Stimulated activated naive CD8-positive, alpha-beta T cell treated with anti-CD3 and anti-CD28 coated beads, Interleukin-15, amount 100 ng/mL, for 72 hours (primary cell): Measurements from ENCODE around the gene IRX5.

Source experiments
- ATAC-seq: fragments of 150-1000 bp; cut with Tn5 transposase; 2 replicates; pipeline ENCODE4 v1.10.0; 2021; ENCODE audit warnings: mild to moderate bottlenecking, moderate library complexity
- DNase-seq, 2 donors: peaks; one replicate each; pipeline ENCODE4 v3.0.0; 2021 to 2022
- H3K27ac Mint-ChIP-seq, 2 donors: one replicate each; pipeline ENCODE4 v1.8.0; 2022; ENCODE audit warnings: mild to moderate bottlenecking in 2 of 2, mixed read lengths in 2 of 2, moderate library complexity in 2 of 2
- H3K27me3 Mint-ChIP-seq: one replicate; pipeline ENCODE4 v1.8.0; 2022; ENCODE audit warnings: mixed read lengths
- H3K4me1 Mint-ChIP-seq: one replicate; pipeline ENCODE4 v1.8.0; 2022; ENCODE audit warnings: mild to moderate bottlenecking, mixed read lengths
- H3K4me3 Mint-ChIP-seq, 2 donors: one replicate each; pipeline ENCODE4 v1.8.0; 2022; ENCODE audit warnings: mild to moderate bottlenecking in 2 of 2, mixed read lengths in 2 of 2, moderate library complexity in 1 of 2
- H3K9me3 Mint-ChIP-seq, 2 donors: one replicate each; pipeline ENCODE4 v1.8.0; 2022; ENCODE audit warnings: mixed read lengths in 2 of 2

IRX5 gene

DNA sequence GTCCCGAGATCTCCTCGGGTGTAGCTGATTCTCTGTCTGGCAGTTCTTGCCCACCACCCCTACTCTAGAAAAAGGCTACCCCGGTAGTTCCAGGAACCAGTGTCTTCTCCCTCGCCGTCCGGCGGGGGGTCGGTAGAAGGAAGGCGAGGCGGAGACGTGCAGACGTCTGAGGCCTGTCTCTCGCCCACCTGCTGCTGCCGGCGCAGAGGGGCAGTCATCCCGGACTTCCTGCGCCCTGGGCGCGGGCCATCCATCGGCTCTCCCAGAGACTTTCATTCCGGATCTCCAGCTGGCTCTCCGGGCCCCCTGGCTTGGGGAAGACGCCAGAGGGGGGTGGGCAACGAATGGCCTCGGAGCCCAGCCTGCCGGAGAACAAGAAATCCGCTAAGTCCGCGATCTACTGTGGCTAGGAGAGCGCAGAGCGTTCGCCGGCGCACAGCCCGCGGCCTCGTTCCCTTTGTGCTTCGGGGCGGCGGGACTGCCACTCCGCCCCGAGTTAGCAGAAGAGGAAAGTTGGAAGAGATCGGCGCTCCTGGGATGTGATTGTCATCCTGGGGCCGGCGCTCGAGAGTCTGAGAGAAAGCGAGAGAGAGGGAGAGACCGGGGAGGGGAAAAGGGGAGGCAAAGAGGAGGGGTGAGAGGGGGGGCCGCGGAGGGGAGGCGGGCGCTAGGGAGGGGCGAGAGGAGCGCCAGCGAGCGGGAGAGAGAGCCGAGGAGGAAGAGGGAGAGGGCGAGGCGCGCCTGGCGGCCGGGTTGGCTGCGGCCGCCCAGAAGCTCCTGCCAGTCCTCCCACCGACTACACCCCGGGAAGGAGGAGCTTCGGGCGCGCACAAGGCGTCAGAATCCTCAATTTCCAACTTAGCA lies at the start of gene IRX5:
IRX5 (plus strand) TSS at position 861 of the 864 bp plus-strand sequence. CDS start 334 bp downstream, outside the sequence.
- peak; percentile 41 to 45 for DNase-seq
- ATAC-seq, result no peak
- no peaks in the 10 kb centered on the region for H3K9me3 Mint-ChIP-seq
- peaks cover 54% of the 10 kb centered on the region for H3K4me1 Mint-ChIP-seq
- H3K4me3 Mint-ChIP-seq, result peak within 1 kb of the TSS; percentile 78 to 93
- H3K27ac Mint-ChIP-seq, result peak within 1 kb of the TSS; percentile 69 to 83
- H3K27me3 Mint-ChIP-seq, result peaks cover 90% of the 10 kb centered on the region

GRCh38 chr16:54882556-54882955 lies 48.1 kb upstream of the IRX5 start:
- DNase-seq (no peak), ATAC-seq (no peak)
- Mint-ChIP-seq H3K27ac (no peak overlapping the region), H3K4me1 (no peaks in the 10 kb centered on the region), H3K4me3 (no peak overlapping the region), H3K27me3 (peaks cover 18% of the 10 kb centered on the region), H3K9me3 (peaks cover 5 to 21% of the 10 kb centered on the region in 2 donors)

DNA sequence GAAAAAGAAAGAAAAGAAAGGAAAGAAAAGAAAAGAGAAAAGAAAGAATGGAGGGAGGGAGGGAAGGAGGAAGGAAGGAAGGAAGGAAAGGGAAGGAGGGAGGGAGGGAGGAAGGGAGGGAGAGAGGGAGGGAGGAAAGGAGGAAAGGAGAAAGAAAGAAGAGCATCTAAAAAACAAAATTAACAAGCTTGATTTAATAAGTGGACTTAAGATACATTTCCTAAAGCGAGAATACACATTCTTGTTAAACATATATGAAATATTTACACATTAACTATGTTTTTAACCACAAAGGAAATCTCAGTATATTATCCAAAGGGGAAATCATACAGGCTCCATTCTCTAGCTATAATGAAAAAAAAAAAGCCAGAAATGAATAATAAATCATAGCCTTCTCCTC lies 47.3 kb upstream of the IRX5 start:
- H3K9me3 Mint-ChIP-seq, result peaks cover under 1 to 21% of the 10 kb centered on the region in 2 donors
- H3K4me1 Mint-ChIP-seq, result no peaks in the 10 kb centered on the region
- peak overlapping the region in 1 of 2 donors; percentile 2 for H3K27ac Mint-ChIP-seq
- no peak overlapping the region for H3K4me3 Mint-ChIP-seq
- no peak for ATAC-seq
- no peak for DNase-seq
- H3K27me3 Mint-ChIP-seq, result peaks cover 12% of the 10 kb centered on the region

DNA sequence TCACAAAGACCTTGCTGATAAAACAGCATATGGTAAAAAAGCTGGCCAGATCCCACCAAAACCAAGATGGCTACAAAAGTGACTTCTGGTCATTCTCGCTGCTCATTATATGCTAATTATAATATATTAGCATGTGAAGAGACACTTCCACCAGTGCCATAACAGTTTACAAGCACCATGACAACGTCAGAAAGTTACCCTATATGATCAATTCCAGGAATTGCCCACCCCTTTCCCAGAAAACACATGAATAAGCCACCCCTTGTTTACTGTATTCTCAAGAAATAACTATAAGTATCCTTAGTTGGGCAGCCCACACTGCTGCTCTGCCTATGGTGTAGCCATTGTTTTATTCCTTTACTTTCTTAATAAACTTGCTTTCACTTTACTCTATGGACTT lies 44.6 kb upstream of the IRX5 start:
- peaks cover 0 to 16% of the 10 kb centered on the region in 2 donors for H3K9me3 Mint-ChIP-seq
- DNase-seq, result no peak
- no peak overlapping the region for H3K4me3 Mint-ChIP-seq

DNA sequence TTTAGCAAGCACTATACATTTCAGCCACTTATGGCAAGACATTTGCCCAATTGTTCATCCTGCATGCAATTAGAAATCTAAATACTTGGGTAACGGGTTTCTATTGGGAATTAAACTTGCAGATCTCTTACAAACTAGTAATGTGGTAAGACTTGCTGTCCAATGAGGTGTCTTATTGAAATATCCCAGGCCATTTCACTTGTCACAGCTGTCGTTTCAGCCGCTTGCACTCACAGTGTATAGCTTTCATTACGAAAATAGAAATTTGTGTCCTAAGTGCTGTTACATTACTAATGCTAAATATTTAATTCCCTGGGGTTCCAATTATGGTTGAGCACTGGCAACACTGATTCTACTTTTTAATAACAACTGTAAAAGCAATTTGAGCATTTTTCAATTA lies 40.3 kb upstream of the IRX5 start:
- Mint-ChIP-seq H3K9me3 (no peaks in the 10 kb centered on the region), H3K4me3 (no peak overlapping the region), H3K4me1 (no peaks in the 10 kb centered on the region), H3K27ac (no peak overlapping the region), H3K27me3 (no peaks in the 10 kb centered on the region)
- DNase-seq (no peak), ATAC-seq (no peak)

More for the DNA sequence above, 44.6 kb upstream of the IRX5 start:
- Mint-ChIP-seq H3K27ac (no peak overlapping the region), H3K4me1 (no peaks in the 10 kb centered on the region), H3K27me3 (no peaks in the 10 kb centered on the region)
- no peak for ATAC-seq

DNA sequence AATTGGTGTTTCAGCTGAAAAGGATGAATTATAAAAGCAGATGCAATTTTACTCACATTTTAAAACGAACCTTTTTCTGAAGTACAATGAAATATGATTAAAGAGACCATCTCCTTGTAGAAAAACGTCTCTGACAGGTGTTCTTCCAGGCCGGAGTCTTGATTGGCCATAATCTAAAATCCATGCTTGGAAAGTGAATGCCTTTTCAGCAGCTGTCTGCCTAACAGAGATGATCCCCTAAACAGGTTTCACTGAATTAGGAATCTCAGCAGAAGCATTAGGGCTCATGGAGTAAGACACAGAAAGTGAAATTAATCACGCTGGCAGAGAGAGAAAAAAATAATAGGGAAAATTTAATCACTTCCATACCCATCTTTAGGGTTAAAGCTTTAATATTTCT lies 39.3 kb upstream of the IRX5 start:
- Mint-ChIP-seq H3K4me1 (no peaks in the 10 kb centered on the region), H3K27me3 (no peaks in the 10 kb centered on the region), H3K27ac (no peak overlapping the region), H3K4me3 (no peak overlapping the region), H3K9me3 (no peaks in the 10 kb centered on the region)
- no peak for ATAC-seq
- no peak for DNase-seq

DNA sequence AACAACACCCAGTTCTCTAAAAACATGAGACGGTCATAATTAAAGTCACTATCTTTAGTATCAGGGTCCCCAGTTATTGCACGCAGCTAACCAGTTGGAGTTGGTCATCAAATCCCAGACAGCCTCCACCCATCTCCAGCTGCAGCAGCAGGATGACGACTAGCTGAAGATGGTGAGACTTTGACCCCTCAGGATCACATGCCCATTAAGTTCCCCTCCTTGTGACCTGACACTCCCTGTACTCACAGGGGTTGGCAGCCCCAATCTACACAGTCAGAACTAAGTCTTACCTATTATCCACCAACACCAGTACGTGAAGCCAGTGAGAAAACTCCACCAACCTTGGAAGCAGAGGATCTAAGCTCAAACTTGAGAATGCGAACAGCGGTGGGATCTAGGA lies 37.7 kb upstream of the IRX5 start:
- DNase-seq (no peak), ATAC-seq (no peak)
- Mint-ChIP-seq H3K9me3 (no peaks in the 10 kb centered on the region), H3K4me1 (no peaks in the 10 kb centered on the region), H3K27ac (no peak overlapping the region), H3K4me3 (no peak overlapping the region), H3K27me3 (no peaks in the 10 kb centered on the region)

DNA sequence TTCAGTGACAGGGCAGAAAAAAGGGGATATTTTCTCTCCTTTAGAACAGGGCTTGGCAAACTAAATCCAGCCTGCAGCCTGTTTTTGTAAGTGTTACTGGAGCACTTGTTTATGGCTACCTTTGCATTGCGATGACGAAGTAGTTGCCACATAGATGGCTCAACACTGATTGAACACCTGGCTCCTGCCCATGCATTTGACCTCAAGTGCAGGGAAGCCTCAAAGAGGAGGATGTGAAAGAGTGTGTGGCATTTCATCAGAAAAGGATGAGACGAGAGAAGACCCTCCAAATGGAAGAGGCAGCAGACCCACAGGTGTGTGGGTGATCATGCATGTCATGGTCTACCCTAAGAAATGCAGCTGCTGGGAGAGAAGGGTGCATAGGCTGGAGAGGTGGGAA lies 32.7 kb upstream of the IRX5 start:
- H3K9me3 Mint-ChIP-seq, result no peaks in the 10 kb centered on the region
- DNase-seq, result no peak
- H3K4me1 Mint-ChIP-seq, result no peaks in the 10 kb centered on the region
- no peak for ATAC-seq
- H3K4me3 Mint-ChIP-seq, result no peak overlapping the region
- no peak overlapping the region for H3K27ac Mint-ChIP-seq
- H3K27me3 Mint-ChIP-seq, result no peaks in the 10 kb centered on the region

DNA sequence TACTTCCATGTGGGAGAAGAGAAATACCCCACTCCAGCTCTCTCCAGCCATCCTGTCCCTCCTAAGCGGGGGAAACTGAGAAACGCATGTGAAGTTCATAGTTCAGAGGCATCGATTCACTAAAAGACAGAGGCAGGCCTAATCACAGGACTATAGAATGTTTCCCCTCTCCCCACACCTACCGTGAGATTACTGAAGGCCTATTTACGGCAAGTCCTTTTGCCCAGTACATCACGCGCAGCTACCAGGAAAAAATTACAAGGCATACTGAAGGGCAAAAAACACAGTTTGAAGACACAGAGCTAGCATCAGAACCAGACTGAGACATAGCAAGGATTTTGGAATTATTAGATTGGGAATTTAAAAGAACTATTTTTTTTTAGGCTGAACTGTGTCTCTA lies 29.1 kb upstream of the IRX5 start:
- no peak overlapping the region for H3K27ac Mint-ChIP-seq
- H3K9me3 Mint-ChIP-seq, result no peaks in the 10 kb centered on the region
- no peaks in the 10 kb centered on the region for H3K4me1 Mint-ChIP-seq
- H3K4me3 Mint-ChIP-seq, result no peak overlapping the region
- H3K27me3 Mint-ChIP-seq, result no peaks in the 10 kb centered on the region
- DNase-seq (no peak), ATAC-seq (no peak)

DNA sequence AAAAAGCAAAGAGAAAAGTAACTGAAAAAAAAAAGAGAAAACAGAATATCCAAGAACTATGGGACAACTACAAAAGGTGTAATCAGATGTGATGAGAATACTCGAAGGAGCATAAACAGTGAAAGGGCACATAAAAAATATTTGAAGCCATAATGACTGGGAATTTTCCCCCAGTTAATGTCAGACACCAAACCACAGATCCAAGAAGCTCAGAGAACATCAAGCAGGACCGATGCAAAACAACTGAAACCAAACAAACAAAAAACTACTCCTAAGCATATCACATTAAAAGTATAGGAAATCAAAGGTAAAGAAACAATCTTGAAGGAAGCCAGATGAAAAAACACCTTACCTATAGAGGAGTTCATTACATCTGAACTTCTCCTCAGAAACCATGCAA lies 27.6 kb upstream of the IRX5 start:
- ATAC-seq (no peak), DNase-seq (no peak)
- Mint-ChIP-seq H3K27ac (no peak overlapping the region), H3K27me3 (no peaks in the 10 kb centered on the region), H3K4me3 (no peak overlapping the region), H3K4me1 (no peaks in the 10 kb centered on the region), H3K9me3 (no peaks in the 10 kb centered on the region)

GRCh38 chr16:54911079-54911478 lies 19.6 kb upstream of the IRX5 start:
- Mint-ChIP-seq H3K4me3 (no peak overlapping the region), H3K27ac (no peak overlapping the region), H3K27me3 (peaks cover 20% of the 10 kb centered on the region), H3K4me1 (no peaks in the 10 kb centered on the region), H3K9me3 (no peaks in the 10 kb centered on the region)
- no peak for DNase-seq
- ATAC-seq, result no peak

DNA sequence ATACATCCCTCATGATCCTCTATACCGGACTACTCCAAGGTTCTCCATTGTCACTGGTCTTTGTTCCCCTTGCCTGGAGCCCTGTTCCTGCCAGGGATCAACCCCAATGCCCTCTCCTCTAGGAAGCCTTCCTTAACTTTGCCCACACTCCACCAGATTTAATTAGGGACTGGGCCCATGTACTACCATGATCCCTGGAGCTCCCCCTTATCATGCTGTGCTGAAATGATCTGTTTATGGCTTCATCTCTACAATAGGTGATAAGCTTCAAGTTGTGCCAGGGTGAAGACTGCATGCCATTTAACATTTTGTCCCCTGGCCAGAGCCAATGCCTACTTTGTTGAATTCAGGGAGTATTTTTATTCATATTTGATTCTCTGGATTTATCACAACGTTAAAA lies 17.9 kb upstream of the IRX5 start:
- H3K4me1 Mint-ChIP-seq, result no peaks in the 10 kb centered on the region
- H3K27me3 Mint-ChIP-seq, result peaks cover 21% of the 10 kb centered on the region
- no peaks in the 10 kb centered on the region for H3K9me3 Mint-ChIP-seq
- no peak overlapping the region for H3K4me3 Mint-ChIP-seq
- DNase-seq, result no peak
- H3K27ac Mint-ChIP-seq, result no peak overlapping the region
- no peak for ATAC-seq

- DNase-seq (no peak), ATAC-seq (no peak)
- H3K27me3 Mint-ChIP-seq, result peaks cover 25% of the 10 kb centered on the region
- no peak overlapping the region for H3K27ac Mint-ChIP-seq
- no peaks in the 10 kb centered on the region for H3K4me1 Mint-ChIP-seq
- no peaks in the 10 kb centered on the region for H3K9me3 Mint-ChIP-seq
- H3K4me3 Mint-ChIP-seq, result no peak overlapping the region
Measured at GRCh38 chr16:54921206-54921824, 9.3 kb upstream of the IRX5 start.

DNA sequence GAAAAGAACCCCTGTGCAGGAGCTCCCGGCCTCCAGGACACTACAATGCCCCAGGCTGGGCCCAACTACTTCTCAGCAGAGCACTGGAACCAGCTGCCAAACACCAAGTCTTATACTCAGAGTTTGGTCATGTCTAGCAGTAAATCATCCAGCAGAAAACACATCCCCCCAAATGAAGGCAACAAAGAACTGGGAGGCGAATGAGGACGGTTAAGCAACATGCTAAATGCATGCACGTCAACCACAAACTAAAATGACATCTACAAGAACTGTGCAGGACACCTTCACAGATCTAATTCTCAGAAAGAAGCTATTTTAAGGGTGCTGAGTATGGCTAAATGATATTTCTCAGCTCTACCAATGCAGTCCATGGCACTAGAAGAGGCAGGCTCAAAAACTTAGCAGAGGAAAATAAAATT lies 7.6 kb upstream of the IRX5 start:
- peaks cover 38% of the 10 kb centered on the region for H3K27me3 Mint-ChIP-seq

DNA sequence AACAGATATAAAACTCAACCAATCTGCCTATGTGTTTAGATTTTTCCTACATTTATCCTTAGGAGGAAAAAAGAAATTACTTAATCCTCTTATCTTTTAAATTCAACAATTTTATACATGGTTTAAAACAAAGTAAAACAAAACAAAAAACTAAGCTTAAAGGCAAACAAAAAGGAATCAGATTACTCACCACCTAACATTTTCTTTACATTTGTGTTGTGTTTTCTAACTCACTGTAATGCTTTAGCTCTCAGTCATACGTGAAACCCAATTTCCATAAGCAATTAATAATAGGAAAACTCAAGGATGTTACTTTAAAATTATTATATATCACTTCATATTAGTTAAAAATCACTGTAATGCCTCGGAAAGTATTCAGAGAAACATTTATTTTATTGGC lies 6.7 kb upstream of the IRX5 start:
- ATAC-seq, result no peak
- Mint-ChIP-seq H3K27ac (no peak overlapping the region), H3K4me3 (no peak overlapping the region), H3K9me3 (no peaks in the 10 kb centered on the region), H3K4me1 (peaks cover 15% of the 10 kb centered on the region), H3K27me3 (peaks cover 36% of the 10 kb centered on the region)
- no peak for DNase-seq

More for the DNA sequence above, 7.6 kb upstream of the IRX5 start:
- peaks cover 13% of the 10 kb centered on the region for H3K4me1 Mint-ChIP-seq
- H3K4me3 Mint-ChIP-seq, result no peak overlapping the region
- DNase-seq (no peak), ATAC-seq (no peak)
- no peak overlapping the region for H3K27ac Mint-ChIP-seq
- no peaks in the 10 kb centered on the region for H3K9me3 Mint-ChIP-seq

- peaks cover 31% of the 10 kb centered on the region for H3K4me1 Mint-ChIP-seq
- no peak overlapping the region for H3K27ac Mint-ChIP-seq
- no peak overlapping the region for H3K4me3 Mint-ChIP-seq
- H3K9me3 Mint-ChIP-seq, result no peaks in the 10 kb centered on the region
- peaks cover 56% of the 10 kb centered on the region for H3K27me3 Mint-ChIP-seq
- DNase-seq, result no peak
- no peak for ATAC-seq
Measured at GRCh38 chr16:54926166-54926838, 4.4 kb upstream of the IRX5 start.
